ENCODE measurements around the gene PROB1.
"Not testable (repeated sequence)": the region's sequence is repeated elsewhere in the genome, so short reads cannot be mapped to it uniquely, and the experiment has no call there.

The PROB1 gene

GRCh38 chr5:139394654-139395566 lies at the start of gene PROB1:
TSS of gene PROB1 (minus strand) at chr5:139395104. CDS start at chr5:139395081, 23 bp downstream.
- DNase-seq: no peak

- DNase-seq: no peak
Measured at GRCh38 chr5:139443831-139444453, 49.0 kb upstream of the PROB1 start.

GRCh38 chr5:139440416-139440815 lies 45.5 kb upstream of the PROB1 start:
- not testable (repeated sequence) for DNase-seq

GRCh38 chr5:139439013-139439903 lies 44.4 kb upstream of the PROB1 start, which contains the start of gene DNAJC18:
TSS of gene DNAJC18 (minus strand) at chr5:139439525. CDS start at chr5:139439445, 80 bp downstream.
- peak; percentile 90 for DNase-seq

DNA sequence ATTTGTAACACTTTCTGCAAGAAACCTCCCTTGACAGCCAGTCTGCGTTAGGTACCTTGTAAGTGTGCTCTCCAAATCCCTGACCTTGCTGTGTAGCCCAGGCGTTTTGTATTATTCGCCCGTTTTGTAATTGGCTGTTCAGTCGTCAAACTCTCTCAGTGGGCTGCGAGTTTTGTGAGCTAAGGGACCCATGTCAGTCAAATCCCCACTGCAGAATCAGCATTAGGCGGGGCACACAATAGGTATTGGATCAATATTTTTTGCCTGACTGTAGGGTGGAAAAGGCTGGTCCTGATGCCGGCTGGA lies 43.8 kb upstream of the PROB1 start:
- no peak for DNase-seq

DNA sequence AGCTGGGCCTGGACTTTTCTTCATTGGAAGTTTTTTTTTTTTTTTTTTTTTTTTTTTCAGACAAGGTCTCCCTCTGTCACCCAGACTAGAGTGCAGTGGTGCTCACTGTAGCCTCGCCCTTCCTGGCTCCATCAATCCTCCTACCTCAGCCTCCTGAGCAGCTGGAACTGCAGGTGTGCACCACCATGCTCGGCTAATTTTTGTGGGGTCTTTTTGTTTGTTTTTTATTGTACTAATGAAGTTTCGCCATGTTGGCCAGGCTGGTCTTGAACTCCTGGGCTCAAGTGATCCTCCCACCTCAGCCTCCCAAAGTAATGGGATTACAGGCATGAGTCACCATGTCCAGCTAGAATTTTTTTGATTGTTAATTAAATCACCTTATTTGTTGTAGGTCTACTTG lies 40.8 kb upstream of the PROB1 start:
- no peak for DNase-seq

DNA sequence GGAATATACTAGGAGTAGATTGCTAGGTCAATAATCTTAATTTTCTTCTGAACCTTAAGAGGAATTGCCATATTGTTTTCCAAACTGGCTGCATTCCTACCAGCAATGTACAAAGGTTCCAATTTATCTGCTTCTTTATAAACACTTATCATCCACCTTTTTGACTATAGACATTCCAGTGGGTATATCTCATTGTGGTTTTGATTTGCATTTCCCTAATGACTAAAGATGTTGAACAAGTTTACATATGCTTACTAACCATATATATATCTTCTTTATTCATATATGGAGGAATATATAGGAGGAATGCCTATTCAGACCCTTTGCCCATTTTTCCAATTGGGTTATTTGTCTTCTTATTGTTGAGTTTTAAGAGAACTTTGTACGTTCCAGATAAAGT lies 36.8 kb upstream of the PROB1 start:
- no peak for DNase-seq

- DNase-seq: no peak
Measured at GRCh38 chr5:139430015-139430414, 35.1 kb upstream of the PROB1 start.

GRCh38 chr5:139426203-139426885 lies 31.4 kb upstream of the PROB1 start:
- DNase-seq: no peak

DNA sequence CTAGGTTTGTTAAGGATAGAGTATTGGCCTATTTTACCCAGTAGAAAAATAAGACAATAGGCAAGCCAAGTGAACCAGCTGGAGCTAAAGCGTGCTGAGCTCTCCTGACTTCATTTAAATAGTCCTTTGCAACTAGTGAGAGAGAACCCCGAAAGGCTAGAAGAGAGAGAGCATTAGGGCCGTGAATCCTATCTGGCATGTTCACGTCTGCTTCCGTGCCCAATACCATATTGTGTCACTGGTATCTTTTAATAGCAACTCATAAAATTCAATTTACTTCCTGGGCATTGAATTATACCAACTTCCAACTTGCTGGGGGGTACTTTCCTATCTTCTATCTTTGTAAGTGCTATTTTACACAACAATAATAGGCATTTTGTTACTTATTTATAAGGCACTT lies 30.6 kb upstream of the PROB1 start:
- no peak for DNase-seq

DNA sequence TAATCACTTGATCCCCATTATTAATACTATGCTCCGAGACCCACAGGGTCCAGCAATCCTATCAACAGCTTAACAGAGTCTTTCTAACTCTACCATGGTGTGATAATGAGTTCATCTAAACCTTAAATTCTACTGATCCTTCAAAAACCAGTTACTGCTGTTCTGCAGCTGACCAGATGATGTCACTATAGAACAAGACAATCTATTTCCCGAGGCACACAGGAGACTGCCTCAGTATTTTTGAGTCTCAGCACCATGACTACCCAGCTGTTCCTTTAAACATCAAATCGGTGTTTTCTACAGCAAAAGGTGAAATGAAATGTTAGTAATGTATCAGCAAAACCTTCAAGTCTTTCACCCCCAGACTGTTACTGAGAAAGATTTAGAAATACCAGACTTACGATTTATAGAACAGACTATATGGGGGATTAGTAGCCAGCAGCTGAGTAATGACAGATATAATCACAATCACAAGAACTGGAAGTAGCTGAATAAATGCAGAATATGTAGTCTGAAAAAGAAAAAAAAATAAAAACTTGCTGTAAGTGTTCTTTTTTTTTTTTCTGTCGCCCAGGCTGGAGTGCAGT lies 27.5 kb upstream of the PROB1 start:
- peak; percentile 26 for DNase-seq

DNA sequence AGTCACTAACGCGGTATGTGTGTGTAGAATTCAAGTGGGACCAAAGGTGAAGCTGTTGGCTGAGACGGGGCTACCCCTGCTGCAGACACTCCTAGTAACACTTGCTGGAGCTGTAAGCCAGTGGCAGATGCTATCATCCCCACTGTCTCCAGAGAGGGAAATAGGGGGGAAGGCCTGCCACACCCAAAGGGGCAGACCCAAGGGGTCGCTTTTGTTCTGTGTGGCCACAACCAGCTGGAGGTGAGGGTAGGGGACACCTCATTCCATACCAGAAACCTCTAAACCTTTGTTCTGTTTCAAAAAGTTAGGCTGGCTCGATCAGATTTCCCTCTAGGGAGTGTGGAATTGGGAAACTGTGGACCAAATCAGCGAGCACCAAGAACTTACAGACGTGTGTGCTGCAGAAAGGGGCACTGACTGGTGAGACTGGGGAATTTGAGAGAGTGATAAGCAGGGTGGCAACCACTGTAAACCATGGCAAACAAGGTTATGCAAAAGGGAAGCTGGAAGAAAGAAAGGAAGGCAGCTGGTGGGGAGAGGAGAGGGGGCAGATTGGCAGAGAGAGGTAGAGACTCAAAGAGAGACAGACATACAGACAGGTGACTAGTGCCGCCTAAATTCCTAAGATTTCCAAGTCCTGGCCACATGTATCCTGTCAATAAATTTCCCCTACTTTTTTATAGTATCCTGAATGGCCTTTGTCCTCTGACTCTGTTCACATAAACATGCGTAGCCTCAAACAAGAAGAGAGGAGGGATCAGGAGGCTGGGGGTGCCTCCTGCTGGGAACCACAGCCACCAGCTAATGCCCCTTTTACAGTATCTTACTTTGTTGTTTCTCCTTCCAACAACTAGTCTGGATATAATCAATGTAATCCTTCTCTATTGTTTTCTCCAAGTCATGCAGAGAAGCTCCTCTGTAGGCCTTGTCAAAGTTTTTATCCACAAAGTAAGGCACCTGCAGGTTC lies 24.6 kb upstream of the PROB1 start:
- DNase-seq: no peak

GRCh38 chr5:139418793-139419192 lies 23.9 kb upstream of the PROB1 start:
- no peak for DNase-seq

- DNase-seq: no peak
Measured at GRCh38 chr5:139417214-139417613, 22.3 kb upstream of the PROB1 start.

DNA sequence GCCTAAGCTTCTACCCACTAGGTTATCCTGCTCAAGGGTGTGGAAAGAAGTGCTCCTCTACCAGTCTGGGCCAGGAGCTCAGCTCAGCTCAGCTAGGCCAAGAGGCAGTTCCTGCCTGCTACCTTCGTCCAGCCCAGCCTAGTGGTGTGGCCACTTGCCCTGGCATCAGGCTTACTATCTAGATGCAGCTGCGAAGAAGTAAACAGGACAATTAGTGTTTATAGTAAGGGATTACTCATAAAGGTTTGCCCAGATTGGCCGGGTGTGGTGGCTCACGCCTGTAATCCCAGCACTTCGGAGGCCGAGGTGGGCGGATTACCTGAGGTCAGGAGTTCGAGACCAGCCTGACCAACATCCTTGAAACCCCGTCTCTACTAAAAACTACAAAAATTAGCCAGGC lies 21.7 kb upstream of the PROB1 start:
- DNase-seq: no peak

DNA sequence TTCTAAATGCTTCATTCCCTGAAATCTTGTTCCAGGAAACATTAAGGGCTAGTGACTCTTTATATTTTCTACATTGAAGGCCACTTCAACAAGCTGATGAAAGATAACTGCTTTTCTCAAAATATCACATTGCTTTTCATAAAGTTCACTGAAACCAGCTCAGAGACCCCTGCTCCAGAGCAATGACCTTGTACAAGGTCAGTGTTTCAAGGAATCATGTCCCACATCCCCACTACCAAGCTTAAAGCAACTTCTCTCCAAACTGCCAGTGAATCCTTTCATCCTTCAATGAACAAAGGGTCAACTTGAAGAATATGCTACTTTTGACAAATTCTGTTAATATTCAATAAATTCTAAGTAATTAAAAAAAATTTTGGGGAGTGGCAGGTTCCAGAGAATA lies 21.0 kb upstream of the PROB1 start:
- DNase-seq: no peak

GRCh38 chr5:139415221-139415861 lies 20.4 kb upstream of the PROB1 start:
- DNase-seq: no peak

DNA sequence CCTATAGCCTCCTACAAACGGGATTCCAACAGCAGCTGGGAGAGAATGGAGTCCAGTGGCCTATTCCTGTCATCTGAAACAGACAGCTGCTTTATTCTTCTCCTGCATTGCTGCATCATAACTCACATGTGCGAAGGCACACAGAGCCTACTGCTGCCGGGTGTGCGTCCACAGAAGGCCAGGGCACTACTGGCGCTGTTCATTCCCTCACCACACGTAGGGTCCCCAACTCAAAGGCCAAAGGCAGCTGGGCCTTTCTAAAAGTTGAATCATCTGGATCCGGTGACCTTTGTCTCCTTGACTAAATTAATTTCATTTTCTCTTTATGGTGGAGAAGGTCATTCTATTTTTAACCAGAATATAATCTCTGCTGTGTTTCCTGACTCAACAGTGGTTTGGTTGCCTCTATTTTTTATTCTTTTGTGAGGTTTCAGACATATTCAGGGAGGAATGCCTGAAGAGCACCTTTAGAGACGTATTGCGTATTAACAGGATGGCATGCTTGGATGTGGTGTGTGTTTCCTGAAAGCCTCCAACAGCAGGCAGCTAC lies 19.8 kb upstream of the PROB1 start:
- no peak for DNase-seq

DNA sequence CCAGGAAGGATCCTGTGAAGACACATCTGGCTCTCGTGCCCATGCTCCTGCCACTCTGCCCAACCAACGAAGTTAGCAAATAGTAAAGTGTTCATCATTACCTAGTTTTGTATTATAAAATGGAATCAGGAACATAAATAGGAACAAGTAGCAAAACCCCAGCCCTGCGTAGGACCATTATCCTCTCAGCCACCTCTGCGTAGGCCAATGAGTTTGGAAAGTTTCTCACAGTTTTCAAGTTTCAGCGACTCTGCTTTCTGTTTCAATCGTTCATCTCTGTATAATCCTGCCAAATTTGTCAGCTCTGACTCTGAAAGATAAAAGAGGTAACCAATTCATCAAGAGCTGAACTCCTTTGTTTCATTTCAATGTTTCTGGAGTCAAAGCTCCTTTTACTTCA lies 19.1 kb upstream of the PROB1 start:
- DNase-seq: no peak

DNA sequence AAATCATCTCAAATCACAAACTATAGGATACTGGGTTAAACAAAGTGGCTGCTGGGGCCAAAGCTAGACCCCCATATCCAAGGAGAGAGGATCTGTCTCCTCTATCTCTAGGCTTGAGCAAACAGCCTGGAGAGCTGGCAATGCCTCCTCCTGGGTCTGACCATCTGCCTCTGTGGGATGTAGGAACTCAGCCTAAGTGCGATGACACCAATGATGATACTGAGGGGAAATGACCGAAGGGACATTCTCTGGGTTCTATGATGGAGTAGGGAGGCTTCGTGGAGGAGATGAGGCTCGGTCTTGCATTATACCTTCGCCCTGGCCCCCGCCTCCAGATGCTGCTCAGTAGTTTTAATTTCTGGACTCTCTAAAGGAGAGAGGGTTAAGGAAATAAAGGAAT lies 18.2 kb upstream of the PROB1 start:
- no peak for DNase-seq

Measured in NCI-H146 (cell line).